GM13976 (cell line): Measurements from ENCODE around the gene WNK2.

ENCODE experiments used
- DNase-seq: peaks from one replicate; pipeline ENCODE4 v3.0.0; 2012; ENCODE audit warnings: low spot score
- in situ Hi-C: fragments of 300-500 bp; cut with MboI; formaldehyde crosslinking; loops from one replicate; pipeline ENCODE4 v1.12.0; 2022; ENCODE audit warnings: low sequenced_read_pairs, mixed read lengths, inconsistent platforms; ENCODE audit not compliant: unreplicated experiment
- TF ChIP-seq, protein P1 (sequence below): IDR thresholded peaks from 2 replicates; pipeline ENCODE4 v1.5.1; 2012; ENCODE audit warnings: borderline replicate concordance, mild to moderate bottlenecking; ENCODE audit not compliant: insufficient read depth; ENCODE audit errors: extremely low read depth, missing control alignments, control extremely low read depth

The WNK2 gene

DNA sequence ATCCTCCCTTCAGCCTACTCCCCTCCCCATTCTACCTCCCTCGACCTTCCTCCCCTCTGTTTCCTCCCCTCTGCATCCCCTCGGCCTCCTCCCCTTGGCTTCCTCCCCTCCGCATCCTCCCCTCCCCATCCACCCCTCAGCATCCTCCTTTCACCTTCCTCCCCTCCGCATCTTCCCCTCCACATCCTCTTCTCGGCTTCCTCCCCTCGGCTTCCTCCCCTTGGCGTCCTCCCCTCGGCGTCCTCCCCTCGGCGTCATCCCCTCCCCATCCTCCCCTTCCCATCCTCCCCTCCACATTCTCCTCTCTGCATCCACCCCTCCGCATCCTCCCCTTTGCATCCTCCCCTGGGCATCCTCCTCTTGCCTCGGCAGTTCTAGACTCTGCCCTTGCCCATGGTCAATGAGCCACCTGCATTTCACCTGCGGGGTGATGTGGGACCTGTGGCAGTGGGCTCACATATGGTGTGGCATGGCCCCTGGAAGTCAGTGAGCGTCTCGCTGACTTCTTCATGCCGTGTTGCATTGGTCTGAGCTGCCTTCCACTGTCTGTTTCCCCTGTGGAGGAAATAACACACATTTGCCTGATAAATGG is 113.0 kb downstream of the WNK2 start:
- in situ Hi-C loops, result no loop called here
- DNase-seq, result peak; percentile 27

DNA sequence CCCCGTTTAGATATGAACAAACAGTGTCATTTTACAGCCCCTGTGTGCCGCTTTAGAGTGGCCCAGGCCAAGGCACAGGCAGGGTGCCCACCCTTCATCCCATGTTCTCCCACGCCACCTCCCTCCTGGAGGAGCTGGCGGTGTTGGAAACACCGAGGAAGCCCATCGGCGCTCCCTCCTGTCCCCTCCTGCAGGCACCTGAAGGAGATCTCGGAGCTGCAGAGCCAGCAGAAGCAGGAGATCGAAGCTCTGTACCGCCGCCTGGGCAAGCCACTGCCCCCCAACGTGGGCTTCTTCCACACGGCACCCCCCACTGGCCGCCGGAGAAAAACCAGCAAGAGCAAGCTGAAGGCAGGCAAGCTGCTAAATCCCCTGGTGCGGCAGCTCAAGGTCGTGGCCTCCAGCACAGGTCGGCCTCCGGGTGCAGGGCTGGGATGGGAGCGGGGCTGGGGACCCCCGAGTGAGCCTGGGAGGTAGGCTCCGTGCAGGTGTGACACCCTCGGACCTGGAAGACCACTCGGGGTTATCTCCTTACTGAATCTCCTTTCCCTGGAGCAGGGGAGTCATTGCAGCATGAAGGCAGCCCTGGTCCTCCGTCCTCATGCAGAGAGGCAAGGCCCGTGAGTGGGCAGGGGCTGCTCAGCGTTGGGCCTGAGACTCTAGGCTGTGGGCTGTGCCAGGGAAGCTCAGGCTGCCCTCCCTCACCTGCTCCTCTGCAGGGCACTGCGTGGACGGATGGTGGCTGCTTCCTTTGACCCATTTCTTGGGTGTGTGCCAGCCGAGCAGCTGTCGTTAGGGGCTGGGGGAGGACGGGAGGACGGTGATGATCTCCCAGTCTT is 113.9 kb downstream of the WNK2 start:
- in situ Hi-C loops, result no loop called here
- peak; percentile 26 for DNase-seq
- TF ChIP-seq, protein P1, sequence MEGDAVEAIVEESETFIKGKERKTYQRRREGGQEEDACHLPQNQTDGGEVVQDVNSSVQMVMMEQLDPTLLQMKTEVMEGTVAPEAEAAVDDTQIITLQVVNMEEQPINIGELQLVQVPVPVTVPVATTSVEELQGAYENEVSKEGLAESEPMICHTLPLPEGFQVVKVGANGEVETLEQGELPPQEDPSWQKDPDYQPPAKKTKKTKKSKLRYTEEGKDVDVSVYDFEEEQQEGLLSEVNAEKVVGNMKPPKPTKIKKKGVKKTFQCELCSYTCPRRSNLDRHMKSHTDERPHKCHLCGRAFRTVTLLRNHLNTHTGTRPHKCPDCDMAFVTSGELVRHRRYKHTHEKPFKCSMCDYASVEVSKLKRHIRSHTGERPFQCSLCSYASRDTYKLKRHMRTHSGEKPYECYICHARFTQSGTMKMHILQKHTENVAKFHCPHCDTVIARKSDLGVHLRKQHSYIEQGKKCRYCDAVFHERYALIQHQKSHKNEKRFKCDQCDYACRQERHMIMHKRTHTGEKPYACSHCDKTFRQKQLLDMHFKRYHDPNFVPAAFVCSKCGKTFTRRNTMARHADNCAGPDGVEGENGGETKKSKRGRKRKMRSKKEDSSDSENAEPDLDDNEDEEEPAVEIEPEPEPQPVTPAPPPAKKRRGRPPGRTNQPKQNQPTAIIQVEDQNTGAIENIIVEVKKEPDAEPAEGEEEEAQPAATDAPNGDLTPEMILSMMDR, result no peak

More for the DNA sequence above, 113.0 kb downstream of the WNK2 start:
- TF ChIP-seq, protein P1, result no peak

DNA sequence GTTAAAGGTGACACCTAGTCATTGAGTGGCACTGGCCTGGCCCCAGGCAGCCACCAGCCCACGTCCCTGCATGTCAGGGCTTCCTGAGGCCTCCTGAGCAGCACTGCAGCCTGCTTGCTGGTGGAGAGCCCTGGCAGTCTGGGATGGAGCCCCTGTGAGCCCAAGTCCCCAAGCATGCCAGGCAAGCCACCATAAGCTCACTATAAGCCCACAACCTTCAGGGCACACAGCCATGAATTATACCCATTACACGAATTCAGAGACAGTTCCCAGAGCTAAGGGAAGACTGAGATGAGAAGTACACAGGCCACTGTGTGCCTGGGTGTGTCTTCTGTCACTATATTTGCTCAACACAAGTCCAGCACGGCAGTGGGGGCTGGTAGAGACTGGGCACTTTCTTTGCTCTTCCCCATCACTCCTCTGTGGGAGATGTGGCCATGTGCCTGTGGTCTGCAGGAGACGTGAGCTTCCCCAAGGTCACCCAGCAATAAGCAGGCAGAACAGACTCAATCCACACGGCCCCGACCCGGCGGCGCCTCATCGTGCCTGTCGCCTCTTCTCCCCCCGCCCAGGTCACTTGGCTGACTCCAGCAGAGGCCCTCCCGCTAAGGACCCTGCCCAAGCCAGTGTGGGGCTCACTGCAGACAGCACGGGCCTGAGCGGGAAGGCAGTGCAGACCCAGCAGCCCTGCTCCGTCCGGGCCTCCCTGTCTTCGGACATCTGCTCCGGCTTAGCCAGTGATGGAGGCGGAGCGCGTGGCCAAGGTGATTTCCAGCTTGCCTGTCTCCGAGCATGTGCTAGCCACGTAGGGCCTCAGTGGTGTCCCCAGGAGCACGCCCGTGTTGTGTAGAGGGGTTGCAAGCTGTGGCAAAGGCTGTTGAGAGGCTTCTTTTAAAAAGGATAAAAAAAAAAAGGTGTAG is 114.8 kb downstream of the WNK2 start:
- DNase-seq, result peak; percentile 23
- TF ChIP-seq, protein P1, result no peak
- in situ Hi-C loops, result no loop called here

DNA sequence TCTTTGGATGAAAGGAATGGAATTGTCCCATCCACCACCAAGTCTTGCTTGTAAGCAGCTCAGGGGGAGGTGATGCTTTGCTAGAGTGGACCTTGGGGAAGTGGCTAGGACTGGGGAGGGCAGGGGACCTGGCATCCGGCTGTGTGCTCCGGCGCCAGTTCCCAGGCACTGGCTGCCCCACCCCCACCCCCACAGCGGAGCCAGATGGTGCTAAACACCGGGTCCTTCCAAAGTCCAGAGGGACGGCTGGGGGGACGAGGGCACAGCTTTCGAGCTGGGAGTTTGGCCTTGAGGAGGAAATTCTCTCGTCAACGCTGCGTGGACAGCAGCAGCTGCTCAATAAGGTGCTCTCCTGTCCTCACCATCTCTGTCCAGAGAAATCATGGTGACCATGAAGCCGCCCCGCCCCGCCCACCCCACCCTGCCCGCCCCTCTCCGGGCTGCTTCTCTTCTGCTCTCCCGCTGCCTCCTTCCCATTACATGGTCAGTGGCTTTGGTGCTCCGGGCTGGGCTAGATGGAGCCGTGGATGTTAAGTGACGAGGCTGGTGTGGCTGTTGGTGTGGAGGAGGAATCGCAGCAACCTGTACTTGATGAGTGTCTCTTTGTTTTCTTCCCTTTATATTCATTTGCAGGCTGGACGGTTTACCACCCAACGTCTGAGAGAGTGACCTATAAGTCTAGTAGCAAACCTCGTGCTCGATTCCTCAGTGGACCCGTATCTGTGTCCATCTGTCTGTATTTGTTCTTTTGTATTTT is 115.7 kb downstream of the WNK2 start:
- no peak for DNase-seq
- in situ Hi-C loops, result loop anchor here (5.0 kb wide), 1 partner anchor 137 kb away; no protein-coding TSS in a partner anchor
- TF ChIP-seq, protein P1, result no peak

DNA sequence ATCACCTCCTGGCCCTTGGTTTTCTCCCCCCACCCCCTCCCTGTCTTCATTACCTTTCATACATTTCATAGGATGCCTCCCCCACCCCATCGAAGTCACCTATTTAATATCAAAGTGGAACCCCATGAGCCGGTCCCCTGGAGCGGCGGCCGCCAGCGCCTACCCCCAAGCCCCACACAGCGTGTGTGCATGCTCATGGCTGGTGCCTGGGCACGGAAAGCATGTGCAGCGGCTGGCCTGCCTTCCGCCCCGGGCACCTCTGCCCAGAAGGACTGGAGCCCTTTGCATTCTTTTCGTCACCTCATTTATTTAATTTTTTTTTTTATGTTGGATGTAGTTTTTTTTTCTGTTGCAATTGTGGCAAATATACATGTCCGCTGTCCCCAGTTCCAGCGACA is 116.2 kb downstream of the WNK2 start:
- TF ChIP-seq, protein P1, result no peak
- in situ Hi-C loops, result loop anchor here (5.0 kb wide), 1 partner anchor 138 kb away; no protein-coding TSS in a partner anchor
- no peak for DNase-seq
